ENCODE measurements around the gene TCF4. TPM values are rescaled to one million over a fixed set of nuclear protein-coding genes. Genes with fewer than 3 reads are reported as not detected.

TCF4 gene
- total RNA-seq, 1 experiment from 2014 or later = 0.42 TPM

DNA sequence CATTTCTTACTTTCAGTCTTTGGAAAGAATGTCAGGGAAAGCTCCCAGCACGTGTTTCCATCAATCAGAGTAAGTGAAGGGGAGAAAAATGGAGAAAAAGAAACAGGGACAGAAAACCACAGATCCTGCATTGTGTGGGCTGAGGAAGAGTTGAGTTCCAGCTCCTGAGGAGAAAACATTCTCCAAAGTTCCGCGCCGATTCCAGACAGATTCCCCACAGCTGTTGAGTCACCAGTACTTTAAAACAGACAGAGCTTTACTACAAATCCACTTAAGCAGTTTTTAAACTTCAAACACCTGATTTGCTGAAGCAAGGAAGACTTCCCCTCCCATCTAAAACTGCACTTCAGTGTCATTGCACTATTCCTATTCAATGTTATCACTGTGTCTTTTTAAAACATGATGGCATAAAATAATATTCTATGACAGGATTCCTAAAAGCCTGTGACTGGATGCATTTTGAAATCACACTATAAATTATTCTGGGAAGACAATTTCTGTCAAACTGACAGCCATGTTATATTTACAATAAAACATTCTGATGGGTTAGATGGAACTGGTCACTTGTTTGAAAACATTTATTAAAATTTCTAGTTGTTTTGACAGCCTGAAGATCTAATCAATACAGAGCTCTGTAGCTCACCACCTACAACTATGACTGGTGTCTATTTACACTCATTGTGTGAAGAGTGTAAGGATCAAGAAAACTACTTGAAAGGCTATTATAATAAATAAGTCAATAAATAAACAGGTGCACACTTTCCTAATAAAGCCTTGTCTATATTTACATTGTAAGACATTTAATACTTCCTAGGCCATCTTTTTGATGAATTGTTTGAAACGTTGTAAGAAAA lies 40.9 kb downstream of the TCF4 start:
- peaks cover 2 to 14% of the 10 kb centered on the region in 2 experiments; a peak in 2 of 4 replicates for H3K9me3 ChIP-seq (ENCODE audit: control insufficient read depth in 1 of 2, insufficient read depth in 1 of 2, low read depth in 1 of 2, low read length in 2 of 2)
- H3K79me2 ChIP-seq (ENCODE audit: insufficient read depth, low read length) = no peaks in the 10 kb centered on the region
- ChIA-PET POLR2A (no interaction called here), CTCF (no interaction called here), RAD21 (ENCODE audit: low non-redundant PET in 1 of 2, low total read pairs in 2 of 2, uncharacterized antibody in 2 of 2, unreplicated experiment in 2 of 2) (no interaction called here)
- H3K4me2 ChIP-seq (ENCODE audit: low read length) = no peak overlapping the region
- intact Hi-C loops (cut with micrococcal nuclease) = no loop called here
- H3K36me3 ChIP-seq (ENCODE audit: control insufficient read depth in 1 of 2, insufficient read depth in 2 of 2, low read length in 2 of 2) = no peaks in the 10 kb centered on the region
- ATAC-seq (no peak), DNase-seq (ENCODE audit: low read depth, low spot score) (no peak)
- no peak overlapping the region for H3K4me3 ChIP-seq (replicated peaks in 1 of 2; ENCODE audit: low read depth in 1 of 2, low read length in 2 of 2)
- no peaks in the 10 kb centered on the region for H3K4me1 ChIP-seq (ENCODE audit: control insufficient read depth in 1 of 2, insufficient read depth in 2 of 2, low read length in 2 of 2)
- H4K20me1 ChIP-seq (ENCODE audit: insufficient read depth) = no peaks in the 10 kb centered on the region
- H3K9me2 ChIP-seq (ENCODE audit: insufficient read depth) = no peaks in the 10 kb centered on the region
- H3K27me3 ChIP-seq (ENCODE audit: insufficient read depth, low read length) = no peaks in the 10 kb centered on the region
- H3K9ac ChIP-seq (ENCODE audit: low read length) = no peak overlapping the region
- TF ChIP-seq TCF7L2 (IDR thresholded peaks at IDR 0.05; ENCODE audit: borderline replicate concordance, extremely low read depth, insufficient read depth, insufficient read length) (no peak), EZH2phosphoT487 (IDR thresholded peaks at IDR 0.05; ENCODE audit: borderline replicate concordance) (no peak), POLR2AphosphoS5 (IDR thresholded peaks at IDR 0.05; ENCODE audit: low read depth, low read length) (no peak), POLR2A (IDR thresholded peaks at IDR 0.05; ENCODE audit: borderline replicate concordance, extremely low read depth, insufficient read depth, insufficient read length) (no peak), SRF (IDR thresholded peaks at IDR 0.05; ENCODE audit: low read depth) (no peak), CBX3 (IDR thresholded peaks at IDR 0.05; ENCODE audit: low read depth) (no peak)
- TF ChIP-seq, protein P1, sequence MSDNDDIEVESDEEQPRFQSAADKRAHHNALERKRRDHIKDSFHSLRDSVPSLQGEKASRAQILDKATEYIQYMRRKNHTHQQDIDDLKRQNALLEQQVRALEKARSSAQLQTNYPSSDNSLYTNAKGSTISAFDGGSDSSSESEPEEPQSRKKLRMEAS (IDR thresholded peaks at IDR 0.05) = no peak
- H2AFZ ChIP-seq (ENCODE audit: low read depth, low read length, poor library complexity, severe bottlenecking) = no peak overlapping the region
- H3K27ac ChIP-seq (ENCODE audit: low read depth, low read length) = no peak overlapping the region
- BruUV-seq (replicated peaks) = no TSS peak

DNA sequence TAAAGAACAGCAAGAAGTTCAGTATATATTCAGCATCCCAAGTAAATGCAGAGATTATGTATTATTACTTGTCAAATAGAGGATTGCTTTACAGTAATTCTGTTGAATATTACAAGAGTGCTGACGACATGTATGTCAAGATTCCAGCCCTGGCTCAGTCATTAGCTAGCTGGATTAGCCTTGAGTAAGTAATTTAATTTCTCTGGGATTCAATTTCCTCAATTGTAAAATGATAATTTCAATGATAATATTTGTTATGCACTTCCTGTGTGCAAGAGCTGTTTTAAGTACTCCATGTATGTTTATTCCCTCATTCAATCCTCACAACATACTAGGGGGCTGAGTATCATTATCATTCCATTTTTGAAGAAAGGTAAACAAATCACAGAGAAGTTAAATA lies 44.0 kb downstream of the TCF4 start:
- Histone ChIP-seq H3K9ac (ENCODE audit: low read length) (no peak overlapping the region), H2AFZ (ENCODE audit: low read depth, low read length, poor library complexity, severe bottlenecking) (no peak overlapping the region), H3K4me3 (replicated peaks in 1 of 2; ENCODE audit: low read depth in 1 of 2, low read length in 2 of 2) (no peak overlapping the region), H3K27ac (ENCODE audit: low read depth, low read length) (no peak overlapping the region), H3K4me2 (ENCODE audit: low read length) (no peak overlapping the region), H3K9me3 (ENCODE audit: control insufficient read depth in 1 of 2, insufficient read depth in 1 of 2, low read depth in 1 of 2, low read length in 2 of 2) (peaks cover 9 to 10% of the 10 kb centered on the region in 2 experiments; a peak in 2 of 4 replicates), H3K79me2 (ENCODE audit: insufficient read depth, low read length) (no peaks in the 10 kb centered on the region), H3K27me3 (ENCODE audit: insufficient read depth, low read length) (no peaks in the 10 kb centered on the region), H3K4me1 (ENCODE audit: control insufficient read depth in 1 of 2, insufficient read depth in 2 of 2, low read length in 2 of 2) (no peaks in the 10 kb centered on the region), H3K36me3 (ENCODE audit: control insufficient read depth in 1 of 2, insufficient read depth in 2 of 2, low read length in 2 of 2) (no peaks in the 10 kb centered on the region), H4K20me1 (ENCODE audit: insufficient read depth) (no peaks in the 10 kb centered on the region), H3K9me2 (ENCODE audit: insufficient read depth) (no peaks in the 10 kb centered on the region)
- intact Hi-C loops (cut with micrococcal nuclease) = no loop called here
- DNase-seq (ENCODE audit: low read depth, low spot score) (no peak), ATAC-seq (no peak)
- ChIA-PET POLR2A (no interaction called here), CTCF (no interaction called here), RAD21 (ENCODE audit: low non-redundant PET in 1 of 2, low total read pairs in 2 of 2, uncharacterized antibody in 2 of 2, unreplicated experiment in 2 of 2) (no interaction called here)
- TF ChIP-seq SP1 (IDR thresholded peaks at IDR 0.05; ENCODE audit: low read depth) = no peak
- TF ChIP-seq ELF1 (IDR thresholded peaks at IDR 0.05; ENCODE audit: borderline replicate concordance, low read depth) = no peak
- TF ChIP-seq, protein P2, sequence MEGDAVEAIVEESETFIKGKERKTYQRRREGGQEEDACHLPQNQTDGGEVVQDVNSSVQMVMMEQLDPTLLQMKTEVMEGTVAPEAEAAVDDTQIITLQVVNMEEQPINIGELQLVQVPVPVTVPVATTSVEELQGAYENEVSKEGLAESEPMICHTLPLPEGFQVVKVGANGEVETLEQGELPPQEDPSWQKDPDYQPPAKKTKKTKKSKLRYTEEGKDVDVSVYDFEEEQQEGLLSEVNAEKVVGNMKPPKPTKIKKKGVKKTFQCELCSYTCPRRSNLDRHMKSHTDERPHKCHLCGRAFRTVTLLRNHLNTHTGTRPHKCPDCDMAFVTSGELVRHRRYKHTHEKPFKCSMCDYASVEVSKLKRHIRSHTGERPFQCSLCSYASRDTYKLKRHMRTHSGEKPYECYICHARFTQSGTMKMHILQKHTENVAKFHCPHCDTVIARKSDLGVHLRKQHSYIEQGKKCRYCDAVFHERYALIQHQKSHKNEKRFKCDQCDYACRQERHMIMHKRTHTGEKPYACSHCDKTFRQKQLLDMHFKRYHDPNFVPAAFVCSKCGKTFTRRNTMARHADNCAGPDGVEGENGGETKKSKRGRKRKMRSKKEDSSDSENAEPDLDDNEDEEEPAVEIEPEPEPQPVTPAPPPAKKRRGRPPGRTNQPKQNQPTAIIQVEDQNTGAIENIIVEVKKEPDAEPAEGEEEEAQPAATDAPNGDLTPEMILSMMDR (IDR thresholded peaks at IDR 0.05 in 2 of 3, conservative IDR thresholded peaks at IDR 0.05 in 1 of 3; ENCODE audit: borderline replicate concordance in 1 of 3, insufficient read depth in 1 of 3, low read depth in 2 of 3, low read length in 2 of 3) = no peak
- no peak for TF ChIP-seq CBX3 (IDR thresholded peaks at IDR 0.05; ENCODE audit: low read depth)
- no peak for TF ChIP-seq EZH2phosphoT487 (IDR thresholded peaks at IDR 0.05; ENCODE audit: borderline replicate concordance)
- TF ChIP-seq, protein P1 (IDR thresholded peaks at IDR 0.05) = no peak
- no TSS peak for BruUV-seq (replicated peaks)
